HepG2 (cell line): ENCODE measurements around the gene CLASRP. TPM values are rescaled to one million over a fixed set of nuclear protein-coding genes. Genes with fewer than 3 reads are reported as not detected.

Experiments used
- ATAC-seq: fragments of 200-7000 bp; cut with Tn5 transposase; 3 replicates; pipeline ENCODE4 v1.9.1; 2020; ENCODE audit warnings: mild to moderate bottlenecking, moderate library complexity
- BruUV-seq: library from RNA; stranded (reverse); fragments of 400-500 nt; replicated peaks from 2 replicates; lab custom pipeline; 2021; lab: Mats Ljungman, UMichigan
- CTCF ChIA-PET: fragments of 300-600 bp; formaldehyde crosslinking; extraction: SDS; loops from one replicate; lab custom pipeline; 2021; ENCODE audit warnings: low total read pairs, inconsistent platforms, low intra/inter-chr PET ratio; lab: Yijun Ruan, JAX
- POLR2A ChIA-PET: fragments of 350-600 bp; sonication (Branson Sonifier 250); formaldehyde crosslinking; loops from one replicate; lab custom pipeline; 2020; ENCODE audit warnings: antibody characterized with exemption, inconsistent platforms; lab: Yijun Ruan, JAX
- DNase-seq: peaks from one replicate; pipeline ENCODE4 v3.0.0-alpha.2; 2015; ENCODE audit warnings: low spot score
- FAIRE-seq: peaks from 3 replicates; lab custom pipeline; 2011; peaks lifted over from hg19 to GRCh38; lab: Jason Lieb, UNC
- H2AFZ ChIP-seq: one replicate; pipeline ENCODE4 v1.6.1; 2011; ENCODE audit warnings: low read length, inconsistent platforms
- H3K27ac ChIP-seq: fragments of 300-600 bp; 3 replicates; pipeline ENCODE4 v1.8.0; 2011; ENCODE audit warnings: mixed run types, mild to moderate bottlenecking, mixed read lengths, low read length, inconsistent platforms; ENCODE audit not compliant: insufficient read depth; ENCODE audit errors: extremely low read length
- H3K27me3 ChIP-seq, 2 experiments: fragments of 200-600 bp in 1 of 2; 2 replicates in 1 of 2; 3 replicates in 1 of 2; pipeline versions ENCODE4 v1.6.0 to v1.8.0; 2011; ENCODE audit warnings: low read length in 2 of 2, mild to moderate bottlenecking in 2 of 2, moderate library complexity in 2 of 2, inconsistent platforms in 1 of 2; ENCODE audit not compliant: insufficient read depth in 2 of 2, control insufficient read depth in 1 of 2
- H3K36me3 ChIP-seq, 2 experiments: fragments of 200-600 bp in 1 of 2; replicated peaks in 1 of 2; 2 replicates in 1 of 2; 3 replicates in 1 of 2; pipeline versions ENCODE4 v1.5.1 to v1.8.0; 2011; ENCODE audit warnings: low read length in 2 of 2, inconsistent platforms in 1 of 2; ENCODE audit not compliant: insufficient read depth in 2 of 2, control insufficient read depth in 1 of 2
- H3K4me1 ChIP-seq: 2 replicates; pipeline ENCODE4 v1.5.1; 2012; ENCODE audit warnings: low read length, inconsistent platforms; ENCODE audit not compliant: insufficient read depth
- H3K4me2 ChIP-seq: 2 replicates; pipeline ENCODE4 v1.6.0; 2011; ENCODE audit warnings: low read depth, low read length, inconsistent platforms
- H3K4me3 ChIP-seq, 3 experiments: fragments of 200-600 bp in 1 of 3; sonication (generic), shearing (Covaris generic) in 1 of 3; replicated peaks in 1 of 3; 2 replicates each; pipeline ENCODE4 v1.5.1; 2011 to 2016; ENCODE audit warnings: low read length in 3 of 3, inconsistent platforms in 2 of 3, low read depth in 2 of 3, mild to moderate bottlenecking in 2 of 3, control low read depth in 1 of 3, mixed read lengths in 1 of 3; ENCODE audit not compliant: insufficient read depth in 1 of 3
- H3K79me2 ChIP-seq: one replicate; pipeline ENCODE4 v1.6.1; 2011; ENCODE audit warnings: low read length, inconsistent platforms; ENCODE audit not compliant: insufficient read depth
- H3K9ac ChIP-seq: 2 replicates; pipeline ENCODE4 v1.6.0; 2011; ENCODE audit warnings: mild to moderate bottlenecking, low read depth, low read length, inconsistent platforms; ENCODE audit not compliant: insufficient read depth
- H3K9me3 ChIP-seq: 2 replicates; pipeline ENCODE4 v1.5.1; 2012; ENCODE audit warnings: mild to moderate bottlenecking, low read length
- H4K20me1 ChIP-seq: 2 replicates; pipeline ENCODE4 v1.6.0; 2011; ENCODE audit warnings: inconsistent platforms, mild to moderate bottlenecking, low read length, moderate library complexity; ENCODE audit not compliant: insufficient read depth
- MED1 ChIP-seq: sonication (generic); formaldehyde crosslinking; IDR thresholded peaks from 2 replicates; pipeline ENCODE4 v1.4.0; 2020; ENCODE audit warnings: missing genetic modification reagents
- NAIF1 ChIP-seq: sonication (generic); formaldehyde crosslinking; IDR thresholded peaks from 2 replicates; pipeline ENCODE4 v1.5.0; 2020; ENCODE audit warnings: mild to moderate bottlenecking, missing genetic modification reagents, borderline replicate concordance
- ZNF160 ChIP-seq: sonication (generic); formaldehyde crosslinking; IDR thresholded peaks from 2 replicates; pipeline ENCODE4 v1.8.0; 2022; ENCODE audit warnings: mild to moderate bottlenecking, inconsistent platforms, missing genetic modification reagents
- ZNF235 ChIP-seq: sonication (generic); formaldehyde crosslinking; IDR thresholded peaks from 2 replicates; pipeline ENCODE4 v1.8.1; 2023; ENCODE audit warnings: mild to moderate bottlenecking, missing genetic modification reagents, borderline replicate concordance
- ZNF263 ChIP-seq: sonication (generic); formaldehyde crosslinking; IDR thresholded peaks from 2 replicates; pipeline ENCODE4 v1.4.0; 2020; ENCODE audit warnings: missing genetic modification reagents
- WGBS: methylation state at CpG from one replicate; pipeline ENCODE4 v1.1.6; 2017; ENCODE audit warnings: low lambda C conversion rate; 5-methylcytosine and 5-hydroxymethylcytosine counted together
- in situ Hi-C: cut with HindIII; loops from 2 replicates; pipeline ENCODE4 v1.10.0; 2017; ENCODE audit warnings: low pct_unique_long_range_greater_than_20kb; ENCODE audit not compliant: extremely low pct_ligation_motif_present
- intact Hi-C: fragments of 100-400 bp; cut with micrococcal nuclease; formaldehyde crosslinking; loops from one replicate; pipeline ENCODE4 v1.10.0; 2022; ENCODE audit not compliant: unreplicated experiment
- polyA plus RNA-seq, 8 experiments: library from polyadenylated mRNA; depleted of rRNA in 3 of 8; stranded (reverse) in 7 of 8; unstranded in 1 of 8; fragments of >200 nt; fragmentation: Illumina TruSeq in 4 of 8; extraction: Trizol in 4 of 8; gene quantifications; 2 replicates each; pipeline versions ENCODE4 v1.2.1 to v1.2.3, GENCODE V29; 2011 to 2016; ENCODE audit warnings: low read depth in 4 of 8, missing spikeins in 1 of 8, mixed read lengths in 1 of 8; ENCODE audit not compliant: insufficient read depth in 1 of 8
- total RNA-seq, 5 experiments: library from RNA; depleted of rRNA; stranded (reverse); fragments of >200 nt; fragmentation: Illumina TruSeq; extraction: Trizol; gene quantifications; 2 replicates each; pipeline ENCODE4 v1.2.3, GENCODE V29; 2016; ENCODE audit warnings: low read depth in 1 of 5
- TF ChIP-seq, protein P1 (sequence below), 2 experiments: sonication (generic) in 1 of 2; formaldehyde crosslinking in 1 of 2; IDR thresholded peaks; 2 replicates each; pipeline versions ENCODE4 v1.4.0 to v1.6.1; 2016 to 2020; ENCODE audit warnings: borderline replicate concordance in 1 of 2, low read depth in 1 of 2, mild to moderate bottlenecking in 1 of 2, missing genetic modification reagents in 1 of 2

The CLASRP gene
- total and polyA plus RNA-seq, 2 of the 13 experiments (the other 11 are each of a cell fraction or from before 2014, with no cell fraction given) = 32.0 to 51.4 TPM

DNA sequence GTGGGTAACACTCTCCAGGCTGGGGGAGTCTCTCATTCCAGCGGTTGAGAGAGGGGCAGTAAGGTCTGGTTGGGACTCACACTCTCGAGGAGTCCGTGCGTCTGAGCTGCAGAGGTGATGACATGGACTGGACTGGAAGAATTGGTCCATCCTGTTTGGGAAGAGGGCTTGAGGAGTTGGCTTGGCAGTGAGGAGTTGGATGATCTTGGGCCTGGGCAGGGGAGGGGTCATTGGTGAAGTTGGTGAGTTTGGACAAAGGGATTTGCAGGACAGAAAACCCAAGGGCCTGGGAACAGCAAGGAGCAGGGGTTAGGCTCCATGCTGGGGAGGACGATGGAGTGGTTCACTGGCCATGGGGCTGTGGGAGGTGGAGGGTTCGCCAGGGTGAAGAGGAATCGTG, 57.9 kb downstream of the CLASRP start:
- peak overlapping the region; percentile 85 for H3K4me2 ChIP-seq
- peaks cover 85% of the 10 kb centered on the region for H3K4me1 ChIP-seq
- in situ Hi-C loops = no loop called here

DNA sequence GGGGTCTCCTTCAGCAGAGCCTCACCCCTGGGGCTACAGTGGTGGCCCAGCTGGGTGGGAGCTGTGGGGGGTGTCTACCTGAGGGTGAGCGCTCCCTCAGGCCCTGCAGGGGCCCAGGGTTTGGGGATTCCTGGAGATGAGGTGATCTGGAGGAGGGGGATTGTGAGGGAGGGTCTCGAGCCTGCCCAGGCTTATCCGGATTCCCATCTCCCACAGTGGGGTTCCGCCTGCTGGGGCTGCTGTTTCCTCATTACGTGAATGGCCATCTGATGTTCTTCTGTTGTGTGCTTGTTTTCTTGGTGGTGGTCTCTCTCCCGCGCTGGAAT, 58.6 kb downstream of the CLASRP start:
- in situ Hi-C loops (no loop called here), intact Hi-C loops (no loop called here)
- H3K79me2 ChIP-seq = peaks cover 93% of the 10 kb centered on the region
- ChIA-PET POLR2A (interaction anchor here (0.8 to 3.2 kb wide), 8 partner anchors 16 to 143 kb away, joined by 3 to 13 read pairs (median 5); partner anchors contain the start of genes BLOC1S3, CLASRP, CLPTM1 and GEMIN7), CTCF (no interaction called here)
- no peak overlapping the region for H2AFZ ChIP-seq
- H3K4me1 ChIP-seq = peaks cover 88% of the 10 kb centered on the region
- BruUV-seq = no TSS peak
- H3K27me3 ChIP-seq = no peaks in the 10 kb centered on the region; a peak in 1 of 5 replicates
- peak overlapping the region; percentile 74 for H3K27ac ChIP-seq
- peak overlapping the region; percentile 69 for H3K9ac ChIP-seq
- WGBS = 32% methylated on average over 6 of the region's 7 CpGs
- H3K4me2 ChIP-seq = peak overlapping the region; percentile 85
- no peak for FAIRE-seq
- H3K4me3 ChIP-seq = peak overlapping the region in 1 of 3 experiments; percentile 58; a peak in 3 of 6 replicates
- ATAC-seq = no peak
- no peak for DNase-seq
- peaks cover 8% of the 10 kb centered on the region for H4K20me1 ChIP-seq
- H3K36me3 ChIP-seq = peaks cover 0 to 5% of the 10 kb centered on the region in 2 experiments; a peak in 2 of 5 replicates
- H3K9me3 ChIP-seq = no peaks in the 10 kb centered on the region
- TF ChIP-seq MED1 (no peak), ZNF160 (CRISPR knock-in tag) (no peak), ZNF235 (no peak)
- TF ChIP-seq, protein P1, sequence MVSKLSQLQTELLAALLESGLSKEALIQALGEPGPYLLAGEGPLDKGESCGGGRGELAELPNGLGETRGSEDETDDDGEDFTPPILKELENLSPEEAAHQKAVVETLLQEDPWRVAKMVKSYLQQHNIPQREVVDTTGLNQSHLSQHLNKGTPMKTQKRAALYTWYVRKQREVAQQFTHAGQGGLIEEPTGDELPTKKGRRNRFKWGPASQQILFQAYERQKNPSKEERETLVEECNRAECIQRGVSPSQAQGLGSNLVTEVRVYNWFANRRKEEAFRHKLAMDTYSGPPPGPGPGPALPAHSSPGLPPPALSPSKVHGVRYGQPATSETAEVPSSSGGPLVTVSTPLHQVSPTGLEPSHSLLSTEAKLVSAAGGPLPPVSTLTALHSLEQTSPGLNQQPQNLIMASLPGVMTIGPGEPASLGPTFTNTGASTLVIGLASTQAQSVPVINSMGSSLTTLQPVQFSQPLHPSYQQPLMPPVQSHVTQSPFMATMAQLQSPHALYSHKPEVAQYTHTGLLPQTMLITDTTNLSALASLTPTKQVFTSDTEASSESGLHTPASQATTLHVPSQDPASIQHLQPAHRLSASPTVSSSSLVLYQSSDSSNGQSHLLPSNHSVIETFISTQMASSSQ (IDR thresholded peaks at IDR 0.05; ENCODE audit: low read depth) = no peak
- TF ChIP-seq, protein P1 (CRISPR knock-in tag; IDR thresholded peaks at IDR 0.05; ENCODE audit: borderline replicate concordance) = no peak

More for the DNA sequence above, 57.9 kb downstream of the CLASRP start:
- FAIRE-seq (no peak), ATAC-seq (no peak), DNase-seq (no peak)
- intact Hi-C loops = no loop called here
- BruUV-seq = no TSS peak
- H2AFZ ChIP-seq = no peak overlapping the region
- peaks cover 0 to 8% of the 10 kb centered on the region in 2 experiments; a peak in 3 of 5 replicates for H3K36me3 ChIP-seq
- ChIA-PET CTCF (no interaction called here), POLR2A (interaction anchor here (1.9 to 2.8 kb wide), 2 partner anchors 17 to 51 kb away, joined by 4 to 13 read pairs; partner anchors contain the start of gene GEMIN7)
- H3K27me3 ChIP-seq = no peaks in the 10 kb centered on the region; a peak in 1 of 5 replicates
- WGBS = 90% methylated on average over 7 of the region's 7 CpGs
- no peaks in the 10 kb centered on the region for H3K9me3 ChIP-seq
- H3K79me2 ChIP-seq = peaks cover 85% of the 10 kb centered on the region
- H4K20me1 ChIP-seq = peaks cover 7% of the 10 kb centered on the region
- TF ChIP-seq ZNF263 (CRISPR knock-in tag) (peak; percentile 21; the same call in 1 of the 2 replicates), NAIF1 (CRISPR knock-in tag) (no peak)
- peak overlapping the region; percentile 74 for H3K27ac ChIP-seq
- no peak overlapping the region for H3K9ac ChIP-seq
- peak overlapping the region in 1 of 3 experiments; percentile 58; a peak in 1 of 6 replicates for H3K4me3 ChIP-seq
